ENCODE results near the gene SHH. TPM values are rescaled to one million over a fixed set of nuclear protein-coding genes. Genes with fewer than 3 reads are reported as not detected.

The SHH gene
- polyA plus RNA-seq, 1 donor (not counting 4 experiments of a cell fraction or from before 2014, with no cell fraction given) = not detected

DNA sequence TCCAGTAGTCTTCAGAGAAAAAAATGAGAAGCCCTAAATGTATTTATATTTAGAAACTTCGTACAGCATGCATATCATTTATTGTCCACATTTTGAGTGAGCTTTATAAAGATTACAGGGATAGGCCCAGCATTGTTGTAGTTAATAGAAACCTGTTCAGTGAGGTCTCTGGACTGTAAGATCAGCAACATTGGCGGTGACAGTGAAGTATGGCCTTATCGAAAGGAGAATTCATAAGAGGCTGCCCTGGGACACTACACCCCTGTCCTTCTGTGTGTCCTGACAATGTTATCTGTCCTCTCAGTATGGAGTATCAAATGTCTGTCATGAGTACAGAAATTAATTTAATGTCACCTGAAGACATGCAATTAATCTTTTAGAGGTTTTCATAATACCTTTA is 57.2 kb downstream of the SHH start:
- no peak for DNase-seq (ENCODE audit: low read depth, low spot score)
- Histone ChIP-seq H3K9me3 (ENCODE audit: control insufficient read depth, low read depth, low read length) (no peaks in the 10 kb centered on the region), H3K9ac (ENCODE audit: control insufficient read depth, extremely low read depth, insufficient read depth, low read length) (no peak overlapping the region), H4K20me1 (ENCODE audit: control insufficient read depth, extremely low read depth, insufficient read depth, low read length) (peaks cover 16% of the 10 kb centered on the region), H3K27ac (ENCODE audit: control insufficient read depth, insufficient read depth, low read length) (no peak overlapping the region), H3K36me3 (ENCODE audit: control insufficient read depth in 2 of 2, extremely low read depth in 1 of 2, insufficient read depth in 2 of 2, low read length in 2 of 2) (peaks cover 2 to 7% of the 10 kb centered on the region in 2 experiments), H3K79me2 (ENCODE audit: control insufficient read depth, insufficient read depth, low read length) (peaks cover 67% of the 10 kb centered on the region), H3K4me3 (ENCODE audit: control insufficient read depth in 2 of 3, extremely low read depth in 1 of 3, insufficient read depth in 2 of 3, low read depth in 1 of 3, low read length in 3 of 3) (no peak overlapping the region), H2AFZ (ENCODE audit: control insufficient read depth, low read length) (no peak overlapping the region), H3K4me1 (ENCODE audit: control insufficient read depth, extremely low read depth, insufficient read depth, low read length) (peaks cover 15% of the 10 kb centered on the region), H3K27me3 (ENCODE audit: control insufficient read depth, extremely low read depth, insufficient read depth, low read length) (no peaks in the 10 kb centered on the region), H3K4me2 (ENCODE audit: control insufficient read depth, extremely low read depth, insufficient read depth, low read depth, low read length) (no peak overlapping the region), H3K9me1 (ENCODE audit: control insufficient read depth, extremely low read depth, insufficient read depth, low read length) (peaks cover 5% of the 10 kb centered on the region)
- TF ChIP-seq, protein P1, sequence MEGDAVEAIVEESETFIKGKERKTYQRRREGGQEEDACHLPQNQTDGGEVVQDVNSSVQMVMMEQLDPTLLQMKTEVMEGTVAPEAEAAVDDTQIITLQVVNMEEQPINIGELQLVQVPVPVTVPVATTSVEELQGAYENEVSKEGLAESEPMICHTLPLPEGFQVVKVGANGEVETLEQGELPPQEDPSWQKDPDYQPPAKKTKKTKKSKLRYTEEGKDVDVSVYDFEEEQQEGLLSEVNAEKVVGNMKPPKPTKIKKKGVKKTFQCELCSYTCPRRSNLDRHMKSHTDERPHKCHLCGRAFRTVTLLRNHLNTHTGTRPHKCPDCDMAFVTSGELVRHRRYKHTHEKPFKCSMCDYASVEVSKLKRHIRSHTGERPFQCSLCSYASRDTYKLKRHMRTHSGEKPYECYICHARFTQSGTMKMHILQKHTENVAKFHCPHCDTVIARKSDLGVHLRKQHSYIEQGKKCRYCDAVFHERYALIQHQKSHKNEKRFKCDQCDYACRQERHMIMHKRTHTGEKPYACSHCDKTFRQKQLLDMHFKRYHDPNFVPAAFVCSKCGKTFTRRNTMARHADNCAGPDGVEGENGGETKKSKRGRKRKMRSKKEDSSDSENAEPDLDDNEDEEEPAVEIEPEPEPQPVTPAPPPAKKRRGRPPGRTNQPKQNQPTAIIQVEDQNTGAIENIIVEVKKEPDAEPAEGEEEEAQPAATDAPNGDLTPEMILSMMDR (optimal IDR thresholded peaks at IDR 0.05 in 1 of 3, IDR thresholded peaks at IDR 0.05 in 1 of 3, conservative IDR thresholded peaks at IDR 0.05 in 1 of 3; ENCODE audit: extremely low read depth in 1 of 3, insufficient read depth in 2 of 3, low read length in 3 of 3) = no peak
- TF ChIP-seq EZH2 (IDR thresholded peaks at IDR 0.05; ENCODE audit: low read length) = no peak
- dilution Hi-C loops (cut with MboI; ENCODE audit: extremely low pct_ligation_motif_present, low sequenced_read_pairs) = no loop called here
- no peak for FAIRE-seq

DNA sequence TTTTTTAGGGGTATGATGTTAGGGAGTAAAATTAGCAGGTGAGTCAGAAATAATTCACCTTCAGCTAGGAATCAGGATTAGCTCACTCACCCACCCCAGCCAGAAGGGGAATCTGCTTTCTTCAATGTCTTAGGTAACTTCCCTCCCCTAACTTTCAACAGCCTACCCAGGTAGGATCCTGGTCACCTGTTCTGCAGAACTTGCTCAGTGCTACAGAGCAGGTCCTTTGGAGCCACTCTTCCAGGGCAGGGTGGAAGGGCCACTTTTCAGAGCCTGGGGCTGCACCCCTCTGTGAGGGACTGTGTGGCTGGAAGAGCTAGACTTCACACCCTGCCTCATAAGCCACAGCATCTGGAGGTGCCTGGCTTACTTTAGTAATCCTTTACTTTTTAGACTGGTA is 58.1 kb downstream of the SHH start:
- TF ChIP-seq, protein P1 (optimal IDR thresholded peaks at IDR 0.05 in 1 of 3, IDR thresholded peaks at IDR 0.05 in 1 of 3, conservative IDR thresholded peaks at IDR 0.05 in 1 of 3; ENCODE audit: extremely low read depth in 1 of 3, insufficient read depth in 2 of 3, low read length in 3 of 3) = no peak
- no peak for TF ChIP-seq EZH2 (IDR thresholded peaks at IDR 0.05; ENCODE audit: low read length)
- Histone ChIP-seq H3K4me3 (ENCODE audit: control insufficient read depth in 2 of 3, extremely low read depth in 1 of 3, insufficient read depth in 2 of 3, low read depth in 1 of 3, low read length in 3 of 3) (no peak overlapping the region), H3K36me3 (ENCODE audit: control insufficient read depth in 2 of 2, extremely low read depth in 1 of 2, insufficient read depth in 2 of 2, low read length in 2 of 2) (peaks cover 0 to 3% of the 10 kb centered on the region in 2 experiments), H3K79me2 (ENCODE audit: control insufficient read depth, insufficient read depth, low read length) (peaks cover 70% of the 10 kb centered on the region), H3K27ac (ENCODE audit: control insufficient read depth, insufficient read depth, low read length) (no peak overlapping the region), H3K9me1 (ENCODE audit: control insufficient read depth, extremely low read depth, insufficient read depth, low read length) (peaks cover 3% of the 10 kb centered on the region), H3K9me3 (ENCODE audit: control insufficient read depth, low read depth, low read length) (no peaks in the 10 kb centered on the region), H2AFZ (ENCODE audit: control insufficient read depth, low read length) (no peak overlapping the region), H4K20me1 (ENCODE audit: control insufficient read depth, extremely low read depth, insufficient read depth, low read length) (peaks cover 16% of the 10 kb centered on the region), H3K27me3 (ENCODE audit: control insufficient read depth, extremely low read depth, insufficient read depth, low read length) (no peaks in the 10 kb centered on the region), H3K4me2 (ENCODE audit: control insufficient read depth, extremely low read depth, insufficient read depth, low read depth, low read length) (no peak overlapping the region), H3K9ac (ENCODE audit: control insufficient read depth, extremely low read depth, insufficient read depth, low read length) (no peak overlapping the region), H3K4me1 (ENCODE audit: control insufficient read depth, extremely low read depth, insufficient read depth, low read length) (peaks cover 15% of the 10 kb centered on the region)
- FAIRE-seq = no peak
- no peak for DNase-seq (ENCODE audit: low read depth, low spot score)
- dilution Hi-C loops (cut with MboI; ENCODE audit: extremely low pct_ligation_motif_present, low sequenced_read_pairs) = no loop called here
